Activated CD4-positive, alpha-beta T cell treated with anti-CD3 and anti-CD28 coated beads for 48 hours (primary cell): ENCODE results near the gene DCAF11.

ENCODE experiments used
- DNase-seq: peaks from one replicate; pipeline ENCODE4 v3.0.0-alpha.2; 2020

The DCAF11 gene

GRCh38 chr14:24143511-24143910, 28.9 kb downstream of the DCAF11 start:
- no peak for DNase-seq

GRCh38 chr14:24144451-24144850, 29.9 kb downstream of the DCAF11 start:
- DNase-seq = no peak

GRCh38 chr14:24145219-24145618, 30.6 kb downstream of the DCAF11 start:
- DNase-seq = no peak

- no peak for DNase-seq
Measured at GRCh38 chr14:24145690-24146452, 31.3 kb downstream of the DCAF11 start.

GRCh38 chr14:24146453-24146977, 31.9 kb downstream of the DCAF11 start, which contains the start of gene PSME2:
Gene PSME2, minus strand, starts transcription at chr14:24146610. Its CDS starts 29 bp downstream, at chr14:24146581.
- peak; percentile 94 for DNase-seq

- peak; percentile 99 for DNase-seq
Measured at GRCh38 chr14:24146978-24147760, 32.6 kb downstream of the DCAF11 start, which contains the start of gene RNF31. Gene RNF31, plus strand, starts transcription at chr14:24147498. Its CDS starts 201 bp downstream, at chr14:24147699.

GRCh38 chr14:24147761-24148428, 33.3 kb downstream of the DCAF11 start:
- peak; percentile 21 for DNase-seq

GRCh38 chr14:24149302-24149969, 34.9 kb downstream of the DCAF11 start:
- DNase-seq = no peak

GRCh38 chr14:24150061-24150460, 35.5 kb downstream of the DCAF11 start:
- DNase-seq = no peak

- no peak for DNase-seq
Measured at GRCh38 chr14:24150567-24150966, 36.0 kb downstream of the DCAF11 start.

GRCh38 chr14:24150993-24151392, 36.4 kb downstream of the DCAF11 start:
- no peak for DNase-seq

GRCh38 chr14:24151404-24152080, 37.0 kb downstream of the DCAF11 start:
- no peak for DNase-seq

GRCh38 chr14:24155100-24155499, 40.5 kb downstream of the DCAF11 start:
- no peak for DNase-seq

- no peak for DNase-seq
Measured at GRCh38 chr14:24156840-24157239, 42.3 kb downstream of the DCAF11 start.

GRCh38 chr14:24157331-24157730, 42.8 kb downstream of the DCAF11 start:
- DNase-seq = no peak

- no peak for DNase-seq
Measured at GRCh38 chr14:24159777-24160498, 45.4 kb downstream of the DCAF11 start.

GRCh38 chr14:24160499-24160849, 45.9 kb downstream of the DCAF11 start:
- DNase-seq = no peak

GRCh38 chr14:24160850-24161804, 46.5 kb downstream of the DCAF11 start, which contains the start of gene IRF9:
Gene IRF9, plus strand, starts transcription at chr14:24161265. Its CDS starts 880 bp downstream, at chr14:24162145.
- DNase-seq = peak; percentile 98

GRCh38 chr14:24162093-24162492, 47.5 kb downstream of the DCAF11 start:
- peak; percentile 52 for DNase-seq

GRCh38 chr14:24164518-24164991, 50.0 kb downstream of the DCAF11 start:
- DNase-seq = no peak
